Measurements from ENCODE around the gene CRYGS.
"Not testable (repeated sequence)": the region's sequence is repeated elsewhere in the genome, so short reads cannot be mapped to it uniquely, and the experiment has no call there.

Gene CRYGS

DNA sequence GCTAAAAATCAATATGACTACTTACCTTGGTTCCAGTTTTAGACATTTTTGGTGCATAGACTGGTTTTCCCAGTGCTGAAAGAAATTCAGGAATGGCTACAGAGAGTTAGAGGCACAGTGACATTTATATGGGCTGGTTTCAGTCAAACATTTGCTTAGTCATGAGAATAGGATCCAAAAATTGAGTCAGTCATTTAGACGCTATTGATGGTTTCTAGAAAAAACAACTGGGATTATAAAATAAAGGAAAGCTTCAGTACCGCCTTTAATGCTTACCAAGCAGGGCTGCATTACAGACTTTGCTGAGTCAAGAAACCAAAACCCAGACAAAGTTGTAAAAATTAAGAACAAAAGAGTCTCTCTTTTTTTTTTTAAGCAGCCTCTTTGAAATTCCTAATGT lies at the start of gene CRYGS:
Gene CRYGS (minus strand): TSS at position 100 of the 400 bp plus-strand sequence. CDS start 54 bp downstream, at position 46.
- no peak for DNase-seq

DNA sequence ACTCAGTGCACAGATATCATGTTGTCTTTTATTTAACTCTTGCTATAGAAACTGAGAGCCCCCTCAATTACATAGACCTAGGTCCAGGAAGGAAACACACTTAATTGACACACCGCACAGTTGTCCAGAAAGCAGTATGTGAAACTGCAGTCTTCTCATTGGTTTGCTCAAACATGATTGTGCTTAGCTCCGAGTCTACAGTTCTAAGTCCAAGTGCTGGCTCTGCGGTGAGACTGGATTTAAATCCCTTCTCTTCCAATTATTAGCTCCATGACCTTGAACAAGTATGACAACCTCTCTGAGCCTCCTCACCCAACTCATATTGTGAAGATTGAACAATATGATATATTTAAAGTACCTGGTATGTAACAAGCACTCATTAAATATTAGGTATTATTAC lies 49.7 kb upstream of the CRYGS start:
- no peak for DNase-seq

DNA sequence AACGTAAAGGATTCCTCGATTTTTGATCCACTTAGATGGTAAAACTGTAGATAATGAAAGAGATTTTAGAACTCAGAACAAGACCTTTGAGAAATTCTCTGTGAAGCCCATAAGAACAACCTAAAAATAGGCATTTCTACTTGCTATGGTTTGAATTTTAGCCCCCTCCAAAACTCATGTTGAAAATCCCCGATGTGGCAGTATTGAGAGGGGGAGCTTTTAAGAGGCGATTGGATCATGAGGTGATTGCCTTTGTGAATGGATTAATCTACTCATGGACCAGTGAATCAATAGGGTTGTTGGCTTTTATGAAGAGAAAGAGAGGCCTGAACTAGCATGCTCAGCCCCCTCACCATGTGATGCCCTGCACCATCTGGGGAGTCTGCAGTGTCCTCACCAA lies 48.5 kb upstream of the CRYGS start:
- no peak for DNase-seq

DNA sequence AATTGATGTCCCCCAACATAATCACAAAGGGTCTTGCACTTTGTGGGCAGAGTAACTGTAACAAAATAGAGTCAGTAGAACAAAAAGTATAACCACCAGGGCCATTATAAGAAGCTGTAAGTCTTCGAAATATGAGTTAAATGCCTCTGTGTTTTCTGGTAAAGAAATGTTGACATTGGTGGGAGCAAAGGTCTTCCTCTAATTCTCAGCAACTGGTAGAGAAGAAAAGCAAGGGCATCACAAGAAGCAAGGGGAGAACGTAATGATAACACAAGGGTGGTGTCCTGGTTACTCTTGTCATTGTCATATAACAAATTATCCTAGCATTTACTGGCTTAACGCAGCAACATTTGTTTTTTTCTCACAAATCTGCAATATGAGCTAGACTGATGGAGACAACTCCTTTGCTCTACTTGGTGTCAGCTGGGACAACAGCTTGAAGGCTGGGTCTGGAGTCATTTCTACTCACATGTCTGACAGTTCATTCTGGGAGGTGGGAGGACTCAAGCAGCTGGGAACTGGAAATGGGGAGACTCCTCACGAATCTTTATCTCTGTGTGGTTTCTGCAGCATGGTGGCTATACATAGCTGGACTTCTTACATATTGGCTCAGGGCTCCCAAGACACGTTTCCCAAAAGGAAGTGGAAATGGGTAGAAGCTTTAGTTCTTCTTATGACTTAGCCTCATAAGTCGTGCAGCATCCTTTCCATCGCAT lies 46.6 kb upstream of the CRYGS start:
- DNase-seq, result no peak

DNA sequence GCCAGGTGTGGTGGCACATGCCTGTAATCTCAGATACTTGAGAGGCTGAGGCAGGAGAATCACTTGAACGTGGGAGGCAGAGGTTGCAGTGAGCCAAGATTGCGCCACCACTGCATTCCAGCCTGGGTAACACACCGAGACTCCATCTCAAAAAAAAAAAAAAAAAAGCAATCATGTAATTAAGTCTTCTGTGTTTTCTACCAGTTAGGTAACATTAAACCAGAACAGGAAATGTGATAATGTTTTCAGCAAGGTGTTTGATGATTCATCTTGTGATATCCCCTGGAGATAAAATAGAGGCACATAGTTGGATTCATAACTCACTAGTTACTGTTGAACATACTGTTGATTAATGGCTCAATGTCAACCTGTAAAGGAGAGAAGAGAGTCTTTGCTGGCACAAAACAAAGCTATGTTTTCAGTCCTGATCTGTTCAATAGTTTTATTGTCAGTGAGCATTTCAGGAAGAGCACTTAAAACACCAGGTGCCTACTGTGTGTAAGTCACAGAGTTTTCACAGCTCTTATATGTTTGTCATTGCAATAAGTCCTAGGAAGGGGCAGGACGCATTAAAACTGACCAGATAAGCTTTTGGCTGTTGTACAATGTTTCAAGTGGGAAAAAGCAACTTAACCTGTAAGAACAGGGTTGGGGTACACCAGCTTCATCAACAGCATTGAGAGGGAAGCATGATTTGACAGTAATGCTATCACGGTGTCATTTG lies 45.8 kb upstream of the CRYGS start:
- DNase-seq, result no peak

DNA sequence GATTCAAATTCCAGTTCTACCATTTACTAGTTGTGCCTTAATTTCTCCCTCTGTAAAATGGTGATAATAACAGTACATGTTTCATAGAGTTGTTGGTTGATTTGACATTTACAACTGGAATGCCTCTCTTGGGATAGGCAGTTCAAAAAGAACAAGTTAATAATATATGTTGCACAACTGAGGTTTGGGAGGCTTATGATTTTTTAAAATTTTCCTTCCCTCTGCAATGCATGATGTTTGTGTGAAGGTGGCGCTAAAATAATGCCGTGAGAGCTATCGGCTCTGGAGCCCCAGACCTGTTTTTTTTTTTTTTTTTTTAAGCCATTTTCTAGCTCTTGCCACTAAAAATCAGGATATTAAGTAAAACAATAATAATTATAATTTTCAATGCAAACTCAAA lies 44.9 kb upstream of the CRYGS start:
- no peak for DNase-seq

DNA sequence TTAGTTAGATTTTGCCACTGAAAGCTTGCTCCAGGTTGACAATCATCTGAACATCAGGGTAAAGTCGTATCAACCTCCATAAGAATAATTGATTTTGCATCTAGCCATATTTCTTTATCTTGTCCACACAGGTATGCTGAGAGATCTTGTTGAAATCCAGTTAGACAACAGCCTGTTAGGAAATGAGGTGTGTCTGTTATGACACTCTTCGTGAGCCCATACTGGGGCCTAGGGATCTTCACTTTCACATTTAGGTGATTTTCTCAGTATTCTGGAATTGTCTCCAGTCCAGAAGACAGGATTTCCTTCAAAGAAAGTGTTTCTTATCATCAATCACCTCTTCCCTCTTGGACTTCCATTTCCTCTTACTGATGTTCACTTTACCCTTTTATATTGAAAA lies 44.5 kb upstream of the CRYGS start:
- no peak for DNase-seq

DNA sequence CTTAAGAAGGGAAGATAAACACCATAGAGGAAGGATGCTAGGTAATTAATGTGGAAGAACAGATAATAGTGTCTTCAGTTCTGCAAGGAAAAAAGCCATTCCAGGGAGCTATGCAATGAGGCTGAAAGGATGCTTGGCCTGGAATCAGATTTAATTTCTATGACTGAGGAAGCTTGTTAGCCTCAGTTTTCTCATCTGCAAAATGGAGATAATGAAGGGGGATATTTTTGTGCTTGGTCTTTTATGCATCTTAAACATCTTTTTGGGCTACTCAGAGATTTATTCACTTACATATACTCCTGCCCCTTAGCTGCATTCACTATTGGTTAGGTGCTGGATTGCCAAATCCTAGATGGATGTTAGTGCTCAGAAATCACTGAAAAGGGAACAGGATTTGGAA lies 43.0 kb upstream of the CRYGS start:
- no peak for DNase-seq

DNA sequence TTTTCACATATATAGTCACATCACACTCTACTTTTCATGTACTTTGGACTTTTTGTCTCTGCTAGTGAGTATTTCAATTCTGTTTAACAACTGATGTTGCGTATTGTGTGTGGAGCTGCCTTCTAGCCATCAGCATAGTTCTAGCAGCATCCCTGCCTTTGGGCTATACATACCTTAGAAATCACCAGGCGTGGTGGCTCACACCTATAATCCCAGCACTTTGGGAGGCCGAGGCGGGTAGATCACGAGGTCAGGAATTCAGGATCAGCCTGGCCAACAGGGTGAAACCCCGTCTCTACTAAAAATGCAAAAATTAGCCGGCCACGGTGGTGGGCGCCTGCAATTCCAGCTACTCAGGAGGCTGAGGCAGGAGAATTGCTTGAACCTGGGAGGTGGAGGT lies 42.1 kb upstream of the CRYGS start:
- not testable (repeated sequence) for DNase-seq

DNA sequence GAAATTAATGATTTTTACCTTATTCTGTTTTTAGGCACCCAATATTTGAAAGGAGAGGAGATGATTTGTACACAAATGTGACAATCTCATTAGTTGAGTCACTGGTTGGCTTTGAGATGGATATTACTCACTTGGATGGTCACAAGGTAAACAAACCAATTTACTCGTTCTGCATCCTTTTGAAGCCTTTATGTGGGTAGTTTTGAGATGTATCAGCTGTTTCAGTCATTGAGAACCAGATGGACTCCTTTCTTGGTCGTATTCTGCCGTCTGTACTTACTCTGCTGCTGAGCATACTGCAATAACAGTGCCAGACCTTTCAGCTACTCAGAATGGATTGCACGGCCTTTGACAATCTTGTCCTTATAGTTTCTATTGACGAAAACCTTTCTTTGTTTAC lies 39.7 kb upstream of the CRYGS start:
- no peak for DNase-seq

DNA sequence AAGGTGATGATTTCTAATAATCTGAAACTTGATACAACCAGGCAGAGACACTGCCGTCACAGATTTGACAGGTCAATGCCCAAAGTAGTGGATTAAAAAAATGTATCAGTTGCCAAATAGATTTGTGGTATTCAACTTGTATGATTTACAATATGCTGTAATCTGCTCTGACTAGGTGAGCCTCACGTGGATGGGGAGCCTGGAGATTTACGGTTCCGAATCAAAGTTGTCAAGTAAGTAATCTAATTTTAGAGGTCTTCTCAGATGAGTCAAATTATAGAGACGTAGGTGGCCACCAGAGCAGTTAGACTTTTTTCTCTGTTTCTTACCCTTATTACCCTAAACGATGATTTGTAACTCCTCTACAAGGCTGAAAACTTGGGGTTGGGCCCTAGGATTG lies 38.4 kb upstream of the CRYGS start:
- no peak for DNase-seq

DNA sequence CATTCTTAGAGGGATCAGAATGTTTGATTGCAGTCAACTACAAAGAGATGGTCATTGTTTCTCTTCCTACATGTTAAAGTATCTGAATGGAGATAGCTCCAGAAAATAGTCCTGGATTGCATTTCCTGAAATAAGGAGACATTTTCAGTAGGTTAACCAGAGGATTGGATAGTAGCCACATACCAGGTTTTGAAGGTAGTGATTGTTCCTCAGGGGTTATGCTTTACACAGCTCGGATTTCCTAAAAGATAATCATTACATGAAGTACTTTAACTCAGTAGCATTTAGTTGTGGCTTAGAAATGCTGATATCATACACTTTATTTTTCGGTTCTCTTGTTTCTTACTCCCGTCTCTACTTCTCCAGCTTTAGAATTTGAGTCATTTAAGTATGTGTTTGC lies 36.6 kb upstream of the CRYGS start:
- no peak for DNase-seq

DNA sequence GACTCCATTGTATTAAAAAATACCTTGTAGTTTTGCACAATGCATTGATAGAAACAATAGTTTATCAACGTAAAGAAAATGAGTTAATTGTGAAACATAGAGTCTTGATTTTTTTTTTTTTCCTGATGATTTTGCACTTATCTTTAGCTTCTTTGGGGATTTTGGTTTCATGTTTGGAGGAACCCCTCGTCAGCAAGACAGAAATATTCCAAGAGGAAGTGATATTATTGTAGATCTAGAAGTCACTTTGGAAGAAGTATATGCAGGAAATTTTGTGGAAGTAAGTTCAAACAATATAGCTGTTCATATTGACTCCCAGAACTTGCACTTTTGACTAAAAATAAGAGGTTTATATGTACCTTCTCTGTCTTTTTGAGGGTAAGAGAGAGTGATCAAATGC lies 33.3 kb upstream of the CRYGS start:
- DNase-seq, result no peak

DNA sequence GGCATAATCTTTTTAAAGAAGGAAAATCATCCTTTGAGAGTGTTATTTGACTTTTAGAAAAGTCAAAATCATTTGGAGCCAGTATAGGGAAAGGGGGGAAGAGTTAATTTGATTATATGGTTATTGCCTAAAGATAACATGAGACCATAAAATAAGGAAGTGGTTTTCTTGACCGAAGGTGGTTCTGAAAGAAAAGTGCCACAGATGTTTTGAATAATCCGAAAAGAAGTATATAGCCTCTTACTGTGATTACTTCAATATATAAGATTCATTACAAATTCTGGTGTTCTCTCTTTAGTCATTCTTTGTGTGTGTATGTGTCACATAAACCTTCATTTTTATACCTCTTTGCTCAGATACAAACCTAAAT lies 27.4 kb upstream of the CRYGS start:
- DNase-seq, result no peak

DNA sequence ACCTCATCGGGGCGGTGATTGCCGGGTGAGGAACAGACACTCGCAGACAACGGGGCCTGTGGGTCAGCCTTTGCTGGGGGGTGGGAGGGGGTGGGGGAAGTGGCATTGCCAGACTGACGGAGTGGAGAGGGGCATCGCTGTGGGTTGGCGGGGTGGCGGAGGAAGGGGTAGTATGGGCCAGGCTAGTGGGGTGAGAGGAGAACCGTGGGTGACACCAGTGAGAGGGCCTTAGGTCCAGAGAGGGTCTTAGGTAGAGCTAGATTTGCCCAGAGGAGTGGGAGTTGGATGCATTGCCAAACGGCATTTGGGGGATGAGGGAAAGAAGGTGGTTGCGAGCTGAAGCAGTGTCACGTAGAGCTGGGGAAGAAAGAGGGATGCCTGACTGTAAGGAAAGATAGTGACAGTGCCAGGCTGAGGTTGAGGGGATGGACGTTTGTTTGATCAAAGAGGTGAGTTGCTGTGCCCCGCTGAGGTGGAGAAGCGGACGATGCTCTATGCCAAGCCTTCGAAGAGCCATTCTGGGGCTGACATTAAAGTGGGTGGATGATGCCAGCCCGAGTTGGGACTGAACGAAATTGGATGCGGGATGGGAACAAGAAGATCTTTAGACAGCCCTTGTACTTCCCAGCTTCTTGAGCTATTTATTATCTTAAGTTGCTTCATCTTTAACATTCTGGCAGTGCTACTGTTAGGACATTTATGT lies 26.9 kb upstream of the CRYGS start:
- DNase-seq, result no peak

DNA sequence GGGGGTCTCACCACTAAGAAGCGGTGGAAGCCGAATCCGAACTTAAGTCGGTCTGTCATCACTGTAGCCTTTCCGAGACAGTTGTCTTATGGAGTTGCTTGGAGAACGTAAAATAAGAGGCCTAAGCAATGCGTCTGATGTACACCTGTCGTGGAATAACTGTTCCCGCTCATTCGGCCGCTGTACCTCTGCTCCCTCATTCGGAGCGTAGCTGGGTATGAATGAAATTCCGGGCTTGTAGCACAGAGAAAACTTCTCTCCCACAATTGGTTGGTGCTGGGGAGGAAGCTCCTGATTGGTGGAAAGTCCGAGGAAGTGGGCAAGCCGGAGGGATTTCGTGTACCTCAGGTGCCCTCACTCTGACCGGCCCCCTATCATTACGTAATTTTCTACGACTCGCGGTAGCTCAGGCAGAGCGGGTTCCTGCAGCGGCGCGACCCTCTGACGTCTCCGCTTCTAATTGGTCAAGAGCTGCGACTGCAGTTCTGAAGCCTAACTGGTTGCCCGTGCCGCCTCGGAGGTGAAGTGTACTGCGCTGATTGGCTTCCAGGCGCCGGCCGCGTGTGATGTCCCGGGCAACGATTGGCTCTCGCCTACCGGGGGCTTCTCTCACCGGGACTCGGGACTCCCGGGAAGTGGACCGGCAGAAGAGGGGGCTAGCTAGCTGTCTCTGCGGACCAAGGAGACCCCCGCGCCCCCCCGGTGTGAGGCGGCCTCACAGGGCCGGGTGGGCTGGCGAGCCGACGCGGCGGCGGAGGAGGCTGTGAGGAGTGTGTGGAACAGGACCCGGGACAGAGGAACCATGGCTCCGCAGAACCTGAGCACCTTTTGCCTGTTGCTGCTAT lies 26.1 kb upstream of the CRYGS start, which contains the start of gene DNAJB11:
Gene DNAJB11 (plus strand): TSS at position 625 of the 845 bp plus-strand sequence. CDS start 178 bp downstream, at position 803.
- DNase-seq, result peak; percentile 100

DNA sequence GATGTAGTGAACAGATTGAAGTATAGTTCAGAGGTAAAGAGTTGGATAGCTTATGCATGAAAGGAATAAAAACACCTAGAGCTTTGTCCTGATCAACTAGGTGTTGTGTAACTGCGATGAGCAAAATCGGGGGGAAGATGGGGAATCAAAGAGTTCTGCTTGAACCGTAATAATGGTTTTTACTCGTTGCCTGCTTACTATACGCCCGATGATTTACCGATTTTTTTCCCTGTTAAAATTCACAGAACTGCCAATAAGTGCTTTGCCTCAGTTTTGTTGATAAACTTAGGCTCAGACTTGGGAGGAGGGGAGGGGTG lies 25.6 kb upstream of the CRYGS start:
- no peak for DNase-seq

DNA sequence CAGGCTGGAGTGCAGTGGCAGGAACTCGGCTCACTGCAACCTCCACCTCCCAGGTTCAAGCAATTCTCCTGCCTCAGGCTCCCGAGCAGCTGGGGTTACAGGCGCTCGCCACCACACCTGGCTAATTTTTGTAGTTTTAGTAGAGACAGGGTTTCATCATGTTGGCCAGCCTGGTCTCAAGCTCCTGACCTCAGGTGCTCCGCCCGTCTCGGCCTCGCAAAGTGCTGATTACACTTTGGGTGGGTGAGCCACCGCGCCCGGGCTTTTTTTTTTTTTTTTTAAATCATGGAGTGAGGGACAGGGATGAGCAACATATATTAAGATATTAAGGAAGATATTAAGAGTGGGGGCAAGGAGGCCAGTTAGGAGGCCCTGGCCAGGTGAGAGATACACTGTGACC lies 25.2 kb upstream of the CRYGS start:
- DNase-seq, result not testable (repeated sequence)

DNA sequence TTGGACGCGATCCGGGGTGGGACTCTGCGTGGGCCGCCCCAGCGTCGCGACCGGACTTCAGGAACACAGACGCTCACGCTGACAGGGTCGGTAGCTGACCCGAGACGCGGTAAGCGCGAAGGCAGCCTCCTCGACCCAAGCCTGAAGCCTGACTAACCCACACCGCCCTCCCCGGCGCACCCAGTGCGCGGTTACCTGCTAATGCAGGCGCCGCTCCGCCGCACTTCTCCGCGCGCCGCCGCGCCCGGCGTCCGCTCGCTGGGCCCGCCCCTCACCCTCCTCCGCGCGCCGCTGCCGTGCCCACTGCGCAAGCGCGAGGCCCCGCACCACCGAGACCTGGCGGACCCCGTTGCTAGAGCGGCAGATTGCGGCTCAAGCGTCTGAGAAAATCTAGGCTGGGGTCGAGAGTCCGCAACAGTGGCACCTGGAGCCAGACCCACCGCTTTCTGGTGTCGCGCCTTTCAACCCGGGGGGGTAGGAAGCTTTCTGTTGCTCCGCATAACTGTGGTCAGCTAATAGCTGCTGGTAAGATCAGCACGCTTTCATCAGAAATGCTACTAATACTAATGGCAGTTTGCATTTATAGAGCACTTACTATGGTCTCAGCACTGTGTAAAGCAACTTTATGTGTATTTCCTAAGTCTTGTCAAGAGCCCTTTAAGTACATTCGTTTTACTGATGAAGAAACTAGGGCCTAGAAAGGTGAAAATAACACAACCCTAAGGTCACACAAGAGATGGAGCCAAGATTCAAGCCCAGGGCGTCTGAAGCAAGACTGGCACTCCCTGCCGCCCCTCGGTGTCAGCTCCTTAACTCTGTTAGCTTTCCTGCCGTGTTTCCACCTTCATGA lies 23.1 kb upstream of the CRYGS start, which contains the start of gene TBCCD1:
Gene TBCCD1 (minus strand): TSS at position 268 of the 850 bp plus-strand sequence. CDS start 3,010 bp downstream, outside the sequence.
- DNase-seq, result peak; percentile 75

DNA sequence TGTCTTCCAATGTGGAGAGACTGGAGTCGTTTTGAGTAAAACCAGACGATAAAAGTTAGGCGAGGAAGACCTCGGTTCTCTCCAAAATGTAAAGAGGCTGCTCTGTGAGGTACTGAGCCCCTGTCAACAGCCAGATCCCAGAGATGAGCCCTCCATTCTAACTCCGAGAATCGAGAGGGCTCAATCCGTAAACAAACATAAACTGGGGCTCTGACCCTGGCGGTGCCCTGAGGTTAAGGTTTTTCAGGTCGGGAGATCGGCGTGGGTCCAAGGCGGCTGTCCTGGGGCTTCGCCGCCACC lies 22.5 kb upstream of the CRYGS start:
- DNase-seq, result no peak

DNA sequence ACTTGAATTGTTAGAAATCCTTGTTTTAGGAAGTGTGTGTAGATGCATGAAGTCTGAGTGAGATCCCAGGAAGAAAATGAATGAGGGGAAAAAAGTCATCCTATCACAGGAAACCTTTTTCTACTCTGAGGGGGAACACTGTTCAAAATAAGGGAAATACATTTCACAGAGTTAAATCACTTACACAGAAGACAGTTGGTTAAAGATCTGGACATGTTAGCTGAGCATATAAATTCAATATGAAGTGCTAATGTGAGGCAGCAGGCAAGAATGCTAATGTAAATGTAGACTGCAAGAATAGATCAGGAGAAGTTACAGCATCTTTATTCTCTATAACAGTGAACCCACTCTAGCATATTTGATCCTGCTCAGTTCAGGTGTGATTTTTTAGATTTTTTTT lies 20.4 kb upstream of the CRYGS start:
- no peak for DNase-seq

DNA sequence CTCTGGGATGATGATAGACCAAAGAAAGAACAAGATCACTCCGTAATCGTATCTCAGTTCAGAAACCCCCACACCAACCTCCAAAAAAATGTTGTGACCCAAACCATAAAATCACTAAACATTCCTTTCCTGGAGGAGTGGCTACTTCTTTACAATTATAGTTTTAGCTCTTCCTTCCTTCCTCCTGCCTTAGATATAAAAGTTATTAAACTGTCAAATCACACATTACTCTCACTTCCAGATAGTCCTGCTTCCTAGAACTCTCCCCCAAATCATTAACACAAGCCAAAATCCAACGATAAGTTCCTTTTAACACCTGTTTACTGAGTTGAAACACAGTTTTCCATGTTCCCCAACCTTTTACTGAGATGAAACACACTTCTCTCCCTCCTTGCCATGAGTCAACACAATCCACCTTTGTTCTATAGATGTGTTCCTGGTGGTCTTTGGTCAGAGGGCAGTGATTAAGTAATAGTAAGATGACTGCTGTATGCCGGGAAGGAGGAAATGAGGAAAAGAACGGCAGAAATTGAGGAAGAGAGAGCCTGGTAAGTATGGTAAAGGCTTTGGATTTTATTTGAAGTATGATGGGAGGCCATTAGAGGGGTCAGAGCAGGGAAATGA lies 8.3 kb upstream of the CRYGS start:
- DNase-seq, result no peak

Data from NCI-H524 treated with DMSO at 0.1 percent for 48 hours (cell line).